ENCODE measurements around the gene TAGAP.

Gene TAGAP

GRCh38 chr6:159071843-159072769 lies 27.3 kb upstream of the TAGAP start:
- H3K27ac ChIP-seq = no peak overlapping the region
- TF ChIP-seq, protein P1, sequence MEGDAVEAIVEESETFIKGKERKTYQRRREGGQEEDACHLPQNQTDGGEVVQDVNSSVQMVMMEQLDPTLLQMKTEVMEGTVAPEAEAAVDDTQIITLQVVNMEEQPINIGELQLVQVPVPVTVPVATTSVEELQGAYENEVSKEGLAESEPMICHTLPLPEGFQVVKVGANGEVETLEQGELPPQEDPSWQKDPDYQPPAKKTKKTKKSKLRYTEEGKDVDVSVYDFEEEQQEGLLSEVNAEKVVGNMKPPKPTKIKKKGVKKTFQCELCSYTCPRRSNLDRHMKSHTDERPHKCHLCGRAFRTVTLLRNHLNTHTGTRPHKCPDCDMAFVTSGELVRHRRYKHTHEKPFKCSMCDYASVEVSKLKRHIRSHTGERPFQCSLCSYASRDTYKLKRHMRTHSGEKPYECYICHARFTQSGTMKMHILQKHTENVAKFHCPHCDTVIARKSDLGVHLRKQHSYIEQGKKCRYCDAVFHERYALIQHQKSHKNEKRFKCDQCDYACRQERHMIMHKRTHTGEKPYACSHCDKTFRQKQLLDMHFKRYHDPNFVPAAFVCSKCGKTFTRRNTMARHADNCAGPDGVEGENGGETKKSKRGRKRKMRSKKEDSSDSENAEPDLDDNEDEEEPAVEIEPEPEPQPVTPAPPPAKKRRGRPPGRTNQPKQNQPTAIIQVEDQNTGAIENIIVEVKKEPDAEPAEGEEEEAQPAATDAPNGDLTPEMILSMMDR (conservative IDR thresholded peaks at IDR 0.05; ENCODE audit: low read depth) = no peak
- DNase-seq (ENCODE audit: low spot score) = no peak
- POLR2A ChIA-PET (ENCODE audit: low non-redundant PET) = no interaction called here
- CTCF ChIA-PET = no interaction called here

DNA sequence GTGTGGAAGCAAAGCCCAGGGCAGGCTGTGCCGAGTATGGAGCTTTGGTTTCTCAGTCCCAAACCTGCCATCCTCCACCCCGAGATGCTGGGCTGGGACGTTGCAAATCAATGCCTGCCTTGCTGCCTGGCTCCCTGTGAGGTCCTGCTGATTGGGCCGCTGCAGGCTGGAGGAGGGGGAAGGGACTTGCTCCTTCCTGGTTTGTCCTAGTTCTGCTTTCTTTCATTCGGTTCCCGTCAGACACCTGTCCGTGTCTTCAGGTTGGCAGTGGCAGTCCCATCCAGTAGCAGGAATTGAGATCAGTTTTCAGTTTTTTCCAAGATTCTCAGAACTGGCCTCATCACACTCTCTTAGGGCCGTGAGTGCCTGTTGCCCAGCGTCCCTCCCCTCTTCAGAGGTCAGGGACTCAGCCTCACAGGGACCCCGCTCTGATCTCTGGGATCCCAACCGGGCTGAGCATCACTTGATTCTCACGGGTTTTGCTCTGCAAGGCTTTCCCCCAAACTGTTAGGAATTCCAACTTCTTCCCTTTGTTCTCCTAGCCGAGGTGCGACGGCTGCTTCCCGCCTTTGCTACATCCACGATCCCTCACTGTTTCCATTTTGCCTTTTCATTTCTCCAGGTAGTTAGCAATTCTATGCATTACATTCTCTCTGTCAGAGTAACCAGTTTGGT lies 24.2 kb upstream of the TAGAP start:
- POLR2A ChIA-PET (ENCODE audit: low non-redundant PET) = no interaction called here
- DNase-seq (ENCODE audit: low spot score) = no peak
- CTCF ChIA-PET = no interaction called here
- no peak overlapping the region for H3K27ac ChIP-seq
- TF ChIP-seq, protein P1 (conservative IDR thresholded peaks at IDR 0.05; ENCODE audit: low read depth) = no peak

GRCh38 chr6:159067334-159067733 lies 22.5 kb upstream of the TAGAP start:
- POLR2A ChIA-PET (ENCODE audit: low non-redundant PET) = no interaction called here
- TF ChIP-seq, protein P1 (conservative IDR thresholded peaks at IDR 0.05; ENCODE audit: low read depth) = no peak

GRCh38 chr6:159066483-159066882 lies 21.7 kb upstream of the TAGAP start:
- TF ChIP-seq, protein P1 (conservative IDR thresholded peaks at IDR 0.05; ENCODE audit: low read depth) = no peak
- DNase-seq (ENCODE audit: low spot score) = no peak
- CTCF ChIA-PET = no interaction called here
- POLR2A ChIA-PET (ENCODE audit: low non-redundant PET) = no interaction called here
- no peak overlapping the region for H3K27ac ChIP-seq

More at GRCh38 chr6:159067334-159067733, 22.5 kb upstream of the TAGAP start:
- CTCF ChIA-PET = no interaction called here
- H3K27ac ChIP-seq = no peak overlapping the region
- DNase-seq (ENCODE audit: low spot score) = peak; percentile 57

GRCh38 chr6:159065759-159066329 lies 21.1 kb upstream of the TAGAP start:
- TF ChIP-seq, protein P1 (conservative IDR thresholded peaks at IDR 0.05; ENCODE audit: low read depth) = no peak
- POLR2A ChIA-PET (ENCODE audit: low non-redundant PET) = no interaction called here
- no peak for DNase-seq (ENCODE audit: low spot score)
- no peak overlapping the region for H3K27ac ChIP-seq
- CTCF ChIA-PET = interaction anchor here (0.9 kb wide), 1 partner anchor 57 kb away, joined by 4 read pairs; no protein-coding TSS in a partner anchor

DNA sequence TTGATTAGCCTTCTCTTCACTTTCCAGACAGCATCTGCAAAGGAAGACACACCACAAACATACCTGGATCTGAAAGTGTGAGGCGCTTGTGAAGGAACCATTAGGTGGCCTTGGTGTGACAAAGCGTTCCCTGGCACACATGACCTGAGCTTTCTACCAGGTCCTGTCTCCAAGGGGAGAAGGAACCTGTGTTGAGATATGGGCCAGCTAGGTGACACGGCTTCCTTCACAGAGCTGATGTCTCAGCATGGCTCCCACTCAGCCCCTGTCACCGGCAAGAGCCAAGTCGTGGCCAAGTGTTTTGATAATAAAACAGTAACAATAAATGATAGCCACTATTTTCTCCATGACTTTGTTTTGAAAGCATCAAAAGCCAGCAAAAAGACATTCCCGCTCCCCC lies 20.3 kb upstream of the TAGAP start:
- POLR2A ChIA-PET (ENCODE audit: low non-redundant PET) = no interaction called here

More for the DNA sequence above, 20.3 kb upstream of the TAGAP start:
- DNase-seq (ENCODE audit: low spot score) = no peak
- TF ChIP-seq, protein P1 (conservative IDR thresholded peaks at IDR 0.05; ENCODE audit: low read depth) = no peak
- no peak overlapping the region for H3K27ac ChIP-seq
- CTCF ChIA-PET = interaction anchor here (0.7 to 0.9 kb wide), 2 partner anchors 56 to 439 kb away, joined by 4 read pairs; no protein-coding TSS in a partner anchor
